Neuronal stem cell (in vitro differentiated cells): ENCODE data around the gene SCYL3.

Experiments used
- DNase-seq: peaks from one replicate; pipeline ENCODE4 v3.0.0-alpha.2; 2013; ENCODE audit warnings: low spot score
- H2AFZ ChIP-seq: one replicate; pipeline ENCODE4 v1.6.1; 2013; ENCODE audit warnings: mild to moderate bottlenecking, low read length, inconsistent platforms
- H2AK5ac ChIP-seq: 2 replicates; pipeline ENCODE4 v1.6.1; 2013; ENCODE audit warnings: low read depth, mild to moderate bottlenecking, inconsistent platforms, low read length, moderate library complexity, mixed read lengths
- H2BK120ac ChIP-seq: 2 replicates; pipeline ENCODE4 v1.6.1; 2013; ENCODE audit warnings: low read depth, mild to moderate bottlenecking, inconsistent platforms, low read length, moderate library complexity, mixed read lengths
- H2BK12ac ChIP-seq: one replicate; pipeline ENCODE4 v1.6.1; 2013; ENCODE audit warnings: low read length, inconsistent platforms
- H2BK15ac ChIP-seq: 2 replicates; pipeline ENCODE4 v1.6.1; 2013; ENCODE audit warnings: mild to moderate bottlenecking, low read length, inconsistent platforms, mixed read lengths
- H2BK5ac ChIP-seq: one replicate; pipeline ENCODE4 v1.6.1; 2013; ENCODE audit warnings: inconsistent platforms, mild to moderate bottlenecking, low read length, moderate library complexity
- H3K14ac ChIP-seq: one replicate; pipeline ENCODE4 v1.6.1; 2013; ENCODE audit warnings: low read length, inconsistent platforms
- H3K18ac ChIP-seq: 2 replicates; pipeline ENCODE4 v1.6.1; 2013; ENCODE audit warnings: low read length, inconsistent platforms
- H3K23ac ChIP-seq: 2 replicates; pipeline ENCODE4 v1.6.1; 2013; ENCODE audit warnings: low read depth, mild to moderate bottlenecking, mixed read lengths, low read length, inconsistent platforms; ENCODE audit not compliant: poor library complexity
- H3K27ac ChIP-seq: replicated peaks from 3 replicates; pipeline ENCODE4 v1.5.1; 2013; ENCODE audit warnings: low read length, inconsistent platforms
- H3K27me3 ChIP-seq, 3 experiments: 2 replicates each; pipeline ENCODE4 v1.6.1; 2013; ENCODE audit warnings: low read length in 3 of 3, mild to moderate bottlenecking in 2 of 3, inconsistent platforms in 1 of 3, low read depth in 1 of 3, mixed read lengths in 1 of 3, moderate library complexity in 1 of 3; ENCODE audit not compliant: control insufficient read depth in 3 of 3, insufficient read depth in 3 of 3
- H3K36me3 ChIP-seq, 2 donors: replicated peaks in 1 of 2; 2 replicates each; pipeline ENCODE4 v1.6.1; 2013; ENCODE audit warnings: low read length in 2 of 2; ENCODE audit not compliant: control insufficient read depth in 2 of 2, insufficient read depth in 2 of 2
- H3K4ac ChIP-seq: 2 replicates; pipeline ENCODE4 v1.6.1; 2013; ENCODE audit warnings: inconsistent platforms, mild to moderate bottlenecking, low read length, moderate library complexity
- H3K4me1 ChIP-seq, 2 donors: 1 replicate in 1 of 2; 2 replicates in 1 of 2; pipeline ENCODE4 v1.6.1; 2013; ENCODE audit warnings: low read length in 2 of 2, low read depth in 1 of 2; ENCODE audit not compliant: control insufficient read depth in 2 of 2, insufficient read depth in 1 of 2
- H3K4me2 ChIP-seq: one replicate; pipeline ENCODE4 v1.6.1; 2013; ENCODE audit warnings: mild to moderate bottlenecking, low read length, inconsistent platforms; ENCODE audit not compliant: insufficient read depth, poor library complexity, severe bottlenecking
- H3K4me3 ChIP-seq, 2 donors: 2 replicates each; pipeline ENCODE4 v1.5.1; 2013; ENCODE audit warnings: low read length in 2 of 2, mild to moderate bottlenecking in 2 of 2, inconsistent platforms in 1 of 2, moderate library complexity in 1 of 2
- H3K79me1 ChIP-seq: one replicate; pipeline ENCODE4 v1.6.1; 2013; ENCODE audit warnings: low read depth, mild to moderate bottlenecking, inconsistent platforms, low read length, moderate library complexity
- H3K9ac ChIP-seq: one replicate; pipeline ENCODE4 v1.6.1; 2013; ENCODE audit warnings: mild to moderate bottlenecking, low read depth, low read length, inconsistent platforms; ENCODE audit not compliant: poor library complexity
- H3K9me3 ChIP-seq, 2 donors: replicated peaks in 1 of 2; 2 replicates each; pipeline versions ENCODE3 to v1.6.1; 2013; ENCODE audit warnings: low read length in 2 of 2, mild to moderate bottlenecking in 2 of 2, inconsistent platforms in 1 of 2, low read depth in 1 of 2, mixed read lengths in 1 of 2, moderate library complexity in 1 of 2; ENCODE audit not compliant: control insufficient read depth in 2 of 2, insufficient read depth in 1 of 2
- H4K8ac ChIP-seq: one replicate; pipeline ENCODE4 v1.6.1; 2013; ENCODE audit warnings: low read depth, mild to moderate bottlenecking, inconsistent platforms, low read length, moderate library complexity
- H4K91ac ChIP-seq: one replicate; pipeline ENCODE4 v1.6.1; 2013; ENCODE audit warnings: low read length, low read depth, mild to moderate bottlenecking, inconsistent platforms; ENCODE audit not compliant: poor library complexity
- WGBS, 2 donors: extraction: QIAGEN DNeasy Blood & Tissue Kit; methylation state at CpG; one replicate each; pipeline ENCODE4 v1.1.7; 2013; ENCODE audit warnings: missing lambda C conversion rate in 2 of 2, mixed read lengths in 1 of 2; ENCODE audit not compliant: insufficient read length in 2 of 2, insufficient replicate concordance in 1 of 2; ENCODE audit errors: extremely low coverage in 2 of 2; 5-methylcytosine and 5-hydroxymethylcytosine counted together

The SCYL3 gene

GRCh38 chr1:169900571-169900970 lies 6.9 kb upstream of the SCYL3 start:
- H3K4ac ChIP-seq: no peak overlapping the region
- H2BK15ac ChIP-seq: no peak overlapping the region
- no peak overlapping the region for H2BK12ac ChIP-seq
- H3K27ac ChIP-seq: no peak overlapping the region
- no peak overlapping the region for H3K4me3 ChIP-seq
- H2BK5ac ChIP-seq: no peak overlapping the region
- H3K36me3 ChIP-seq: no peaks in the 10 kb centered on the region
- H3K23ac ChIP-seq: no peak overlapping the region
- H4K91ac ChIP-seq: no peak overlapping the region
- H3K4me2 ChIP-seq: no peak overlapping the region
- no peaks in the 10 kb centered on the region for H3K4me1 ChIP-seq
- no peak overlapping the region for H4K8ac ChIP-seq
- no peak overlapping the region for H2AFZ ChIP-seq
- DNase-seq: no peak
- H3K79me1 ChIP-seq: no peaks in the 10 kb centered on the region
- H2AK5ac ChIP-seq: no peak overlapping the region
- no peak overlapping the region for H3K9ac ChIP-seq
- H3K27me3 ChIP-seq: peaks cover 0 to 49% (median 0%) of the 10 kb centered on the region in 3 experiments
- H2BK120ac ChIP-seq: no peak overlapping the region
- no peak overlapping the region for H3K18ac ChIP-seq
- no peaks in the 10 kb centered on the region for H3K9me3 ChIP-seq
- H3K14ac ChIP-seq: no peak overlapping the region

GRCh38 chr1:169899519-169900217 lies 6.0 kb upstream of the SCYL3 start:
- Histone ChIP-seq H4K91ac (no peak overlapping the region), H3K18ac (no peak overlapping the region), H3K9ac (no peak overlapping the region), H4K8ac (no peak overlapping the region), H2AFZ (no peak overlapping the region), H2BK15ac (no peak overlapping the region), H3K36me3 (no peaks in the 10 kb centered on the region), H3K4me1 (no peaks in the 10 kb centered on the region), H2BK120ac (no peak overlapping the region), H3K27ac (no peak overlapping the region), H3K4me3 (no peak overlapping the region), H2BK12ac (no peak overlapping the region), H3K9me3 (no peaks in the 10 kb centered on the region), H2AK5ac (no peak overlapping the region), H2BK5ac (no peak overlapping the region), H3K4ac (no peak overlapping the region), H3K79me1 (no peaks in the 10 kb centered on the region), H3K23ac (no peak overlapping the region), H3K4me2 (no peak overlapping the region), H3K27me3 (peaks cover 0 to 49% (median 0%) of the 10 kb centered on the region in 3 experiments), H3K14ac (no peak overlapping the region)
- WGBS, 2 donors: no CpG with 5 or more reads among the region's 4 CpGs
- no peak for DNase-seq

- Histone ChIP-seq H3K36me3 (no peaks in the 10 kb centered on the region), H2BK5ac (no peak overlapping the region), H3K27ac (no peak overlapping the region), H3K9ac (no peak overlapping the region), H3K27me3 (peaks cover 0 to 46% (median 0%) of the 10 kb centered on the region in 3 experiments), H4K8ac (no peak overlapping the region), H3K4ac (no peak overlapping the region), H4K91ac (no peak overlapping the region), H2BK12ac (no peak overlapping the region), H3K79me1 (no peaks in the 10 kb centered on the region), H2BK15ac (no peak overlapping the region), H2AK5ac (no peak overlapping the region), H2BK120ac (no peak overlapping the region), H3K4me2 (no peak overlapping the region), H3K9me3 (no peaks in the 10 kb centered on the region), H3K14ac (no peak overlapping the region), H3K23ac (no peak overlapping the region), H2AFZ (no peak overlapping the region), H3K4me1 (peaks cover 0 to 1% of the 10 kb centered on the region in 2 donors), H3K4me3 (no peak overlapping the region), H3K18ac (no peak overlapping the region)
- no peak for DNase-seq
- no CpG with 5 or more reads among the region's 4 CpGs for WGBS, 2 donors
Measured at GRCh38 chr1:169896013-169896412, 2.3 kb upstream of the SCYL3 start.

DNA sequence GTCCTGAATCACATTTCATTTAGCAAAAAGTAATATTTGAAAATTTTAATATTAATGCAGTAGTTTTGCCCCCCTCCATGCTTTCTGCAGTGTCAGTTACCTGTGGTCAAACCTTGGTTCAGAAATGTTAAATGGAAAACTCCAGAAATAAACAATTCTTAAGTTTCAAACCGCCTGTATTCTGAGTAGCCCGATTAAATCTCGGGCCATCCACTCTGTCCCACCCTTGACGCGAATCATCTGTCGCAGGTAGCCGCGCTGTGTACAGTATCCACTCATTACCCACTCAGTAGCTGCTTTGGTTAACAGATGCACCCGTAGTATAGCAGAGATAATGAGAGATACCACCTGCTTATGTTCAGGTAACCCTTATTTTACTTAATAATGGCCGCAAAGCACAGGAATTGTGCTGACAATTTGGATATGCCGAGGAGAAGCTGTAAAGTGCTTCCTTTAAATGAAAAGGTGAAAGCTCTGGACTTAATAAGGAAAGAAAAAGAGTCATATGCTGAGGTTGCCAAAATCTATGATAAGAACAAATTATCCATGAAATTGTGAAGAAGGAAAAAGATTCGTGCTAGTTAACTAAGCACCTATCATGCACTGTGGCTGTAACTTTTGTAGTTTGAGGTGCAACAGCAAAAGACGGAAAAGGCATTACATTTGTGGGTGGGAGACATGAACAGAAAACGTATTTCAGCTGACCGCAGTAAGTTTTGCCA lies 889 bp upstream of the SCYL3 start:
- Histone ChIP-seq H3K9ac (no peak overlapping the region), H3K27me3 (peaks cover 0 to 39% (median 0%) of the 10 kb centered on the region in 3 experiments), H2BK5ac (no peak overlapping the region), H3K9me3 (no peaks in the 10 kb centered on the region), H3K23ac (no peak overlapping the region), H3K4me3 (peak overlapping the region in 1 of 2 donors; percentile 67), H2AFZ (peak overlapping the region; percentile 92), H2BK15ac (no peak overlapping the region), H4K91ac (no peak overlapping the region), H3K36me3 (no peaks in the 10 kb centered on the region), H3K79me1 (no peaks in the 10 kb centered on the region), H2AK5ac (no peak overlapping the region), H3K18ac (peak overlapping the region; percentile 21), H3K14ac (no peak overlapping the region), H4K8ac (no peak overlapping the region), H3K4ac (no peak overlapping the region), H3K4me1 (peaks cover 0 to 1% of the 10 kb centered on the region in 2 donors), H2BK120ac (no peak overlapping the region), H2BK12ac (no peak overlapping the region), H3K4me2 (peak overlapping the region; percentile 48), H3K27ac (no peak overlapping the region)
- no CpG with 5 or more reads among the region's 15 CpGs for WGBS, 2 donors
- no peak for DNase-seq
